ENCODE results near the gene AGO1. TPM values are rescaled to one million over a fixed set of nuclear protein-coding genes. Genes with fewer than 3 reads are reported as not detected.
"Not testable (repeated sequence)": the region's sequence is repeated elsewhere in the genome, so short reads cannot be mapped to it uniquely, and the experiment has no call there.

AGO1 gene
- polyA plus RNA-seq, 2 of the 4 experiments (the other 2 are of a cell fraction): 5.6 to 7.0 TPM

DNA sequence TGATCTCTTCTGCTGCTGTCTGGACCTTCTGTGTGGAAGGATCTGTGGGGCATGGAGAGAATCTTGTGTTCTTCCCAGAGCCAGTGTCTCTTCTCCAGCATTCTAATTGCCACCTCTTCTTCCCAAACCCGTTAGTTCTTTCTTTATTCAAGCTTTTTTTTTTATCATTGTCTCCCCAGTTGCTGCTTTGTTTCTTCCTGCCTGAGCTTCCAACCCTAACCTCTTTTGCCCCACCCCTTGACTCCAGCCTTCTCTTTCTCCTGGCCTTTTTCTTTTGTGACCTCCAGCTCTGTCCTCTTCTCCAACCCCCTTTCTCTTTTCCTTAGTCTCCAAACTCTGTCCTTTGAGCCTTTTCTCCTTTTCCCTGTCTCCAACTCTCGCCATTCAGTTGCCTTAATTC, 4.5 kb downstream of the AGO1 start (continued):
- TF ChIP-seq REST (IDR thresholded peaks at IDR 0.05): no peak
- TF ChIP-seq CHD2 (IDR thresholded peaks at IDR 0.05; ENCODE audit: low read length, partially characterized antibody): no peak
- TF ChIP-seq RARB (CRISPR knock-in tag; IDR thresholded peaks at IDR 0.05): no peak

- Histone ChIP-seq H3K4me2 (no peak overlapping the region), H3K4me3 (no peak overlapping the region), H3K4me1 (peaks cover 24% of the 10 kb centered on the region; the same call in 2 of the 3 replicates), H3K9me3 (no peaks in the 10 kb centered on the region), H3K27ac (no peak overlapping the region)
- ChIA-PET CTCF (no interaction called here), POLR2A (no interaction called here)
- WGBS (ENCODE audit: missing lambda C conversion rate): 92% methylated on average over 8 of the region's 11 CpGs
- no peak for ATAC-seq
- no peak for DNase-seq (ENCODE audit: low read depth in 1 of 2, low spot score in 1 of 2)
- no peak for TF ChIP-seq NPAS2 (CRISPR knock-in tag; IDR thresholded peaks at IDR 0.05; ENCODE audit: borderline replicate concordance)
- no peak for TF ChIP-seq TP53 (CRISPR knock-in tag; IDR thresholded peaks at IDR 0.05)
- TF ChIP-seq EHMT2 (IDR thresholded peaks at IDR 0.05; ENCODE audit: low read depth): no peak
- no peak for TF ChIP-seq HMGXB4 (CRISPR knock-in tag; IDR thresholded peaks at IDR 0.05; ENCODE audit: borderline replicate concordance)
- no peak for TF ChIP-seq FOXS1 (CRISPR knock-in tag; IDR thresholded peaks at IDR 0.05)
- TF ChIP-seq JUNB (IDR thresholded peaks at IDR 0.05): no peak
- TF ChIP-seq ZSCAN20 (CRISPR knock-in tag; IDR thresholded peaks at IDR 0.05): no peak
- no peak for TF ChIP-seq SMC3 (IDR thresholded peaks at IDR 0.05)
- no peak for TF ChIP-seq BHLHE40 (IDR thresholded peaks at IDR 0.05; ENCODE audit: low read depth, low read length)
- TF ChIP-seq CEBPB (IDR thresholded peaks at IDR 0.05): no peak
- no peak for TF ChIP-seq HOXB5 (CRISPR knock-in tag; IDR thresholded peaks at IDR 0.05)
- TF ChIP-seq ZFP36 (IDR thresholded peaks at IDR 0.05; ENCODE audit: borderline replicate concordance, partially characterized antibody): no peak
- TF ChIP-seq CTCF (IDR thresholded peaks at IDR 0.05): no peak
- TF ChIP-seq, protein P1, sequence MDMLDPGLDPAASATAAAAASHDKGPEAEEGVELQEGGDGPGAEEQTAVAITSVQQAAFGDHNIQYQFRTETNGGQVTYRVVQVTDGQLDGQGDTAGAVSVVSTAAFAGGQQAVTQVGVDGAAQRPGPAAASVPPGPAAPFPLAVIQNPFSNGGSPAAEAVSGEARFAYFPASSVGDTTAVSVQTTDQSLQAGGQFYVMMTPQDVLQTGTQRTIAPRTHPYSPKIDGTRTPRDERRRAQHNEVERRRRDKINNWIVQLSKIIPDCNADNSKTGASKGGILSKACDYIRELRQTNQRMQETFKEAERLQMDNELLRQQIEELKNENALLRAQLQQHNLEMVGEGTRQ (IDR thresholded peaks at IDR 0.05): no peak
- TF ChIP-seq POLR2AphosphoS2 (conservative IDR thresholded peaks at IDR 0.05; ENCODE audit: low read length): no peak
- TF ChIP-seq HOXB13 (CRISPR knock-in tag; IDR thresholded peaks at IDR 0.05; ENCODE audit: low read depth): no peak
- no peak for TF ChIP-seq HDAC2 (IDR thresholded peaks at IDR 0.05)
- TF ChIP-seq HOXA7 (CRISPR knock-in tag; IDR thresholded peaks at IDR 0.05): no peak
- FAIRE-seq: no peak
Measured at GRCh38 chr1:35888255-35888654, 5.2 kb downstream of the AGO1 start.

DNA sequence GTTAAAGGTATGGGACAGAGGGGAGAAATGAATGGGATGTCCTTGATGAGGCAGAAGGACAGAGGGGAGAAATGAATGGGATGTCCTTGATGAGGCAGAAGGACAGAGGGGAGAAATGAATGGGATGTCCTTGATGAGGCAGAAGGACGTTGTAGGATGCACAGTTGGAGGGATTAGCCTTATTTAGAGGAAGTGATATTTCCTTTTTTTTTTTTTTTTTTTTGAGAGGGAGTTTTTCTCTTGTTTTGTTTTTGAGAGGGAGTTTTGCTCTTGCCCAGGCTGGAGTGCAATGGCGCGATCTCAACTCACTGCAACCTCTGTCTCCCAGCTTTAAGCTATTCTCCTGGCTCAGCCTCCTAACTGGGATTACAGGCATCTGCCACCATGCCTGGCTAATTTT, 6.0 kb downstream of the AGO1 start:
- H3K9me3 ChIP-seq; H3K27ac ChIP-seq; H3K4me3 ChIP-seq; FAIRE-seq; POLR2A ChIA-PET; CTCF ChIA-PET; H3K4me2 ChIP-seq; DNase-seq (ENCODE audit: low read depth in 1 of 2, low spot score in 1 of 2); ATAC-seq: not testable (repeated sequence)
- 93% methylated on average over 3 of the region's 3 CpGs for WGBS (ENCODE audit: missing lambda C conversion rate)
- H3K4me1 ChIP-seq: peaks cover 27% of the 10 kb centered on the region

Data from A549 (cell line).